Gastroesophageal sphincter (tissue), 4 donors: Measurements from ENCODE around the gene PLEKHG4B. TPM values are rescaled to one million over a fixed set of nuclear protein-coding genes. Genes with fewer than 3 reads are reported as not detected.

Source experiments
- ATAC-seq: fragments of 150-250 bp; one replicate; pipeline ENCODE4 v1.9.1; 2016; ENCODE audit warnings: mild to moderate bottlenecking, moderate library complexity
- H3K27ac ChIP-seq, 4 donors: fragments of 200-600 bp; sonication (generic) in 3 of 4; 1 replicate in 3 of 4; 2 replicates in 1 of 4; pipeline ENCODE4 v1.5.1; 2016 to 2019
- H3K27me3 ChIP-seq: fragments of 200-600 bp; sonication (generic); one replicate; pipeline ENCODE4 v1.5.1; 2019
- H3K36me3 ChIP-seq, 2 donors: fragments of 200-600 bp; sonication (generic); one replicate each; pipeline ENCODE4 v1.5.1; 2019; ENCODE audit warnings: control low read depth in 1 of 2
- H3K4me1 ChIP-seq, 3 donors: fragments of 200-600 bp; sonication (generic); 1 replicate in 2 of 3; 2 replicates in 1 of 3; pipeline ENCODE4 v1.5.1; 2016 to 2019; ENCODE audit warnings: control low read depth in 2 of 3
- H3K4me3 ChIP-seq, 2 donors: fragments of 200-600 bp; sonication (generic); one replicate each; pipeline ENCODE4 v1.5.1; 2019; ENCODE audit warnings: mild to moderate bottlenecking in 1 of 2, moderate library complexity in 1 of 2
- H3K9me3 ChIP-seq, 3 donors: fragments of 200-600 bp; sonication (generic); one replicate each; pipeline ENCODE4 v1.5.1; 2017 to 2019; ENCODE audit warnings: control low read depth in 2 of 3
- EP300 ChIP-seq: sonication (generic); formaldehyde crosslinking; IDR thresholded peaks from one replicate; pipeline ENCODE4 v1.6.1; 2017; ENCODE audit warnings: antibody characterized with exemption, mild to moderate bottlenecking
- POLR2A ChIP-seq, 2 donors: fragments of 450-650 bp; IDR thresholded peaks; one replicate each; pipeline ENCODE4 v1.6.1; 2017; ENCODE audit warnings: antibody characterized with exemption in 2 of 2, mild to moderate bottlenecking in 2 of 2, moderate library complexity in 1 of 2
- POLR2AphosphoS5 ChIP-seq: sonication (generic); formaldehyde crosslinking; IDR thresholded peaks from one replicate; pipeline ENCODE4 v1.6.1; 2017; ENCODE audit warnings: antibody characterized with exemption
- WGBS, 2 donors: methylation state at CpG; one replicate each; pipeline ENCODE4 v1.1.5; 2018; ENCODE audit warnings: low coverage in 1 of 2; 5-methylcytosine and 5-hydroxymethylcytosine counted together
- total RNA-seq, 4 donors: library from RNA; depleted of rRNA; stranded (reverse); fragments of >200 nt; gene quantifications; one replicate each; pipeline ENCODE4 v1.1.0, GENCODE V29; 2016
- TF ChIP-seq, protein P1 (sequence below), 4 experiments: fragments of 200-600 bp in 2 of 4; fragments of 450-650 bp in 2 of 4; sonication (generic) in 1 of 4; IDR thresholded peaks; one replicate each; pipeline ENCODE4 v1.5.1; 2017 to 2019; ENCODE audit warnings: antibody characterized with exemption in 4 of 4, mild to moderate bottlenecking in 2 of 4, moderate library complexity in 2 of 4

PLEKHG4B gene
- total RNA-seq, 4 donors from 2014 or later: under 0.01 to 0.66 (median 0.15) TPM; not detected in 1

DNA sequence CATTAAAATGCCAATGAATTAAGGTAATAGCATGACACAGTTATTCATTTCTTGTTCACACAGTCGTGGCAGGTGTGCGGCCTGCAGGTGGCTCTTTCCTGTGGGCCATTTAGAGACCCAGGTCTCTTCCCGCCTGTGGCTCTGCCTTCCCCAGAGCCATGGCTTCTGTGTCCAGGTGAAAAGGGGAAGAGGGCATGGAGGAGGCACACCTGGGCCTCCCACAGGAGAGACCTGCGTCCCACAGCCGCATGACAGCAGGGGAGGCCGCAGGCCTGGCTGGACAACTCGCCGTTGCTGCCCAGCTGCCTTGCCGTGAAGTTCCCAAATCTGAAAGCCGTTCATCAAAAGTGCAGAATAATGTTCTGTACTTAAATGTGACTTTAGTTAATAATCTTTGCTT is 14.4 kb upstream of the PLEKHG4B start:
- peaks cover 31% of the 10 kb centered on the region for H3K27me3 ChIP-seq
- 73% methylated on average over 2 to 5 of the region's 10 CpGs for WGBS, 2 donors
- H3K27ac ChIP-seq: no peak overlapping the region
- H3K9me3 ChIP-seq: no peaks in the 10 kb centered on the region
- H3K4me3 ChIP-seq: no peak overlapping the region
- TF ChIP-seq POLR2A (IDR thresholded peaks at IDR 0.05) (no peak), EP300 (no peak), POLR2AphosphoS5 (no peak)
- TF ChIP-seq, protein P1, sequence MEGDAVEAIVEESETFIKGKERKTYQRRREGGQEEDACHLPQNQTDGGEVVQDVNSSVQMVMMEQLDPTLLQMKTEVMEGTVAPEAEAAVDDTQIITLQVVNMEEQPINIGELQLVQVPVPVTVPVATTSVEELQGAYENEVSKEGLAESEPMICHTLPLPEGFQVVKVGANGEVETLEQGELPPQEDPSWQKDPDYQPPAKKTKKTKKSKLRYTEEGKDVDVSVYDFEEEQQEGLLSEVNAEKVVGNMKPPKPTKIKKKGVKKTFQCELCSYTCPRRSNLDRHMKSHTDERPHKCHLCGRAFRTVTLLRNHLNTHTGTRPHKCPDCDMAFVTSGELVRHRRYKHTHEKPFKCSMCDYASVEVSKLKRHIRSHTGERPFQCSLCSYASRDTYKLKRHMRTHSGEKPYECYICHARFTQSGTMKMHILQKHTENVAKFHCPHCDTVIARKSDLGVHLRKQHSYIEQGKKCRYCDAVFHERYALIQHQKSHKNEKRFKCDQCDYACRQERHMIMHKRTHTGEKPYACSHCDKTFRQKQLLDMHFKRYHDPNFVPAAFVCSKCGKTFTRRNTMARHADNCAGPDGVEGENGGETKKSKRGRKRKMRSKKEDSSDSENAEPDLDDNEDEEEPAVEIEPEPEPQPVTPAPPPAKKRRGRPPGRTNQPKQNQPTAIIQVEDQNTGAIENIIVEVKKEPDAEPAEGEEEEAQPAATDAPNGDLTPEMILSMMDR (IDR thresholded peaks at IDR 0.05): no peak
- ATAC-seq: no peak
- no peaks in the 10 kb centered on the region for H3K4me1 ChIP-seq
- H3K36me3 ChIP-seq: no peaks in the 10 kb centered on the region

DNA sequence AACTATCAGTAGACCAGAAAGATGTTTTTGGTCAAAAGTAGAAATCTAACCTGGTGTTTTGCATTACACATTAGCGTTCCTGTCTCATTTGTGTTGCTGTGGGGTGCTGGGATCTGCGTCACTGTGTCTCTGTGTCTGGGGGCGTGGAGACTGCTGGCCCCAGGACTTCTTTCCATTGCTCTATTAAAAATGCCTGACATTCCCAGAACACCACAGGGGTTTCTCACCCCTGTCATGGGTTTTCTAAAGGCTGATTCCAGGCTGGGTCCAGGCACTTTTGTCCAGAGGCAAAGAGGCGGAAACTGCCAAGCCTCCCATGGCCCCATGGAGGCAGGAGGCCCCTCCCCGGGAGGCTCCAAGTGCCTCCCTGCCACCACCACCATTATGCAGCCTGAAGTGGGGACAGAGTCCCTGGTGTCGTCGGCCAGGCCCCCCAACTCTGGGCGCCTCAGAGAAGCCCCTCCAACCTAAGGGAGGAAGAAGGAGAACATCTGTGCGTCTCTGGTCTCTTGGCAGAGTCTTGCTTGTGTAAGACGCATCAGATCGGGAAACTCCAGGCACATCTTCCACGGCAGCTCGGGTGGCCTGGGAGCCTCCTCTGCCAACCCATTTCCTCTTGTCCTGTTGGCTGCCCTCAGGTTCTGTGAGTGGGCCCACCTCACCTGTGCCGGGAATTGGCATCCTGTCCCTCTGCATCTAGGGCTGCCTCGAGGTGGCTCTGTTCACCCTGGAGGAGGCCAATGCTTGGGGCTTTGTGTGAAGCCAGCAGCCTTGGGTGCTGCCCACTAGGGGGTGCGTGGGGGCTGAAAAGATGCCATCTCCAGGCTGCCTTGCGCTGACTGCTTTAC is 13.8 kb upstream of the PLEKHG4B start:
- 50 to 83% methylated on average over 3 to 4 of the region's 17 CpGs for WGBS, 2 donors
- peak; percentile 21 for ATAC-seq
- H3K36me3 ChIP-seq: no peaks in the 10 kb centered on the region

DNA sequence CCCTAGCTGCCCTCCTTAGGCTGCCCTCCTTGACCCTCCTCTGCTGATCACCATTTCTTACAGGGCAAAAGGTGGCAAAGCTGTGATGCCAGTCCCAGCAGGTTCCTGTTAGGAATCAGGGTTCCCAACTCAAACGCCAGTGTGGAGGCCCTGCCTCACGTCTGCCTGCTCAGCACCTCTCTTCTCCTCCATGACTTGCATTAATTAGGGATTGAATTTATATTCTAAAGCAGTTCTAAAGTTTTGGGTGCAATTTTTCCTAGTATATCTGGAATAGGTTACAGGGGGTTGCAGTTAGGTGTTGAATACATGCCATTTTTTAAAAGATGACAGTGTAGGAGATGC is 13.2 kb upstream of the PLEKHG4B start:
- 83 to 88% methylated on average over 2 of the region's 2 CpGs for WGBS, 2 donors
- no peaks in the 10 kb centered on the region for H3K4me1 ChIP-seq
- no peak for ATAC-seq
- TF ChIP-seq EP300 (no peak), POLR2A (IDR thresholded peaks at IDR 0.05) (no peak), POLR2AphosphoS5 (no peak)
- TF ChIP-seq, protein P1 (IDR thresholded peaks at IDR 0.05): no peak
- H3K27ac ChIP-seq: no peak overlapping the region
- no peaks in the 10 kb centered on the region for H3K36me3 ChIP-seq
- peaks cover 31% of the 10 kb centered on the region for H3K27me3 ChIP-seq
- H3K4me3 ChIP-seq: no peak overlapping the region
- H3K9me3 ChIP-seq: no peaks in the 10 kb centered on the region

More for the DNA sequence above, 13.8 kb upstream of the PLEKHG4B start:
- H3K27me3 ChIP-seq: peaks cover 31% of the 10 kb centered on the region
- H3K4me3 ChIP-seq: no peak overlapping the region
- H3K9me3 ChIP-seq: no peaks in the 10 kb centered on the region
- no peaks in the 10 kb centered on the region for H3K4me1 ChIP-seq
- H3K27ac ChIP-seq: no peak overlapping the region
- TF ChIP-seq, protein P1 (IDR thresholded peaks at IDR 0.05): no peak
- TF ChIP-seq EP300 (no peak), POLR2AphosphoS5 (no peak), POLR2A (IDR thresholded peaks at IDR 0.05) (no peak)

DNA sequence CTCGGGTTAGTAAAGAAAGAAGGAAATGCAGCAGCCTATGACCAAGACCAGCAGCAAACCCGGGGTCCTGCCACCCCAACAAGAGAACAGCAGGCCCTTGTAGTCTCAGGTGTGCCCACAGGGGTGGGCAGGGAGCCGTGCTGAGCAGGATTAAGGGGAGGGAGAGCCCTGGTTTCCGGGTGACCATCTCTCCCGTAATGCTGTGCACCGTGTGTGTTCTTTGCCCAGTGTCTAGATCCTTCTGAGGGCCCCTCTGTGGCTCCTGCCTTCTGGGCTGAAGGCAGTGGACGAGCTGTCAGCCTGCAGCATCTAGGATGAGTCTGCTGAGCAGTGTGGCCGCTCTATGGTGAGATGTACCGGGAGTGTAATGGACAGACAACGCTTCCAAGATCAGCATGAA is 12.7 kb upstream of the PLEKHG4B start:
- H3K9me3 ChIP-seq: no peaks in the 10 kb centered on the region
- peaks cover 31% of the 10 kb centered on the region for H3K27me3 ChIP-seq
- no peak for TF ChIP-seq POLR2AphosphoS5
- no peak for TF ChIP-seq EP300
- no peak for TF ChIP-seq POLR2A (IDR thresholded peaks at IDR 0.05)
- TF ChIP-seq, protein P1 (IDR thresholded peaks at IDR 0.05): no peak
- H3K36me3 ChIP-seq: no peaks in the 10 kb centered on the region
- 78 to 89% methylated on average over 5 to 6 of the region's 10 CpGs for WGBS, 2 donors
- H3K4me1 ChIP-seq: no peaks in the 10 kb centered on the region
- ATAC-seq: no peak
- H3K4me3 ChIP-seq: no peak overlapping the region
- H3K27ac ChIP-seq: no peak overlapping the region

DNA sequence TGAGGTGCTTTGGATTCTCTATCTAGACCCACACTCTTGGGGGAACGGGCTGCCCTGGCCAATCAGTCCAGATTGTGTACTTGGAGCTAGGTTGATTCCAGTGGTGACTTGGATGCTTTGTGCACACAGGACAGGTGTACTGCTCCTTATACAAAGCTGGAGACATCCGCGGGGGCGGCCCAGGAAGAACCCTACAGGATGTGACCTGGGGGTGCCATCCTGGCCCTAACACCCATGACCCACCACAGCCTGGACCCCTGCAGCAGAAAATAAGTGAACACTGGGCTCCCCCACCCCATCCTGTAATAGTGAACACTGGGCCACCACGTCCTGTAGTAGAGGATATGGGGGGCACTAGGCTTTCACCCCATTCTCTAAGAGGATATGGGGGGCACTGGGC is 12.1 kb upstream of the PLEKHG4B start:
- H3K4me3 ChIP-seq: no peak overlapping the region
- no peak for ATAC-seq

More for the DNA sequence above, 12.1 kb upstream of the PLEKHG4B start:
- Histone ChIP-seq H3K27me3 (peaks cover 31% of the 10 kb centered on the region), H3K36me3 (no peaks in the 10 kb centered on the region), H3K27ac (no peak overlapping the region), H3K9me3 (no peaks in the 10 kb centered on the region), H3K4me1 (no peaks in the 10 kb centered on the region)
- no CpG with 5 or more reads among the region's 5 CpGs for WGBS, 2 donors
- TF ChIP-seq POLR2A (IDR thresholded peaks at IDR 0.05): no peak
